ENCODE data around the gene WDFY4. TPM values are rescaled to one million over a fixed set of nuclear protein-coding genes. Genes with fewer than 3 reads are reported as not detected.
A peak's percentile ranks its signal among the peaks of the same experiment; 100 is the strongest.

The WDFY4 gene, protein sequence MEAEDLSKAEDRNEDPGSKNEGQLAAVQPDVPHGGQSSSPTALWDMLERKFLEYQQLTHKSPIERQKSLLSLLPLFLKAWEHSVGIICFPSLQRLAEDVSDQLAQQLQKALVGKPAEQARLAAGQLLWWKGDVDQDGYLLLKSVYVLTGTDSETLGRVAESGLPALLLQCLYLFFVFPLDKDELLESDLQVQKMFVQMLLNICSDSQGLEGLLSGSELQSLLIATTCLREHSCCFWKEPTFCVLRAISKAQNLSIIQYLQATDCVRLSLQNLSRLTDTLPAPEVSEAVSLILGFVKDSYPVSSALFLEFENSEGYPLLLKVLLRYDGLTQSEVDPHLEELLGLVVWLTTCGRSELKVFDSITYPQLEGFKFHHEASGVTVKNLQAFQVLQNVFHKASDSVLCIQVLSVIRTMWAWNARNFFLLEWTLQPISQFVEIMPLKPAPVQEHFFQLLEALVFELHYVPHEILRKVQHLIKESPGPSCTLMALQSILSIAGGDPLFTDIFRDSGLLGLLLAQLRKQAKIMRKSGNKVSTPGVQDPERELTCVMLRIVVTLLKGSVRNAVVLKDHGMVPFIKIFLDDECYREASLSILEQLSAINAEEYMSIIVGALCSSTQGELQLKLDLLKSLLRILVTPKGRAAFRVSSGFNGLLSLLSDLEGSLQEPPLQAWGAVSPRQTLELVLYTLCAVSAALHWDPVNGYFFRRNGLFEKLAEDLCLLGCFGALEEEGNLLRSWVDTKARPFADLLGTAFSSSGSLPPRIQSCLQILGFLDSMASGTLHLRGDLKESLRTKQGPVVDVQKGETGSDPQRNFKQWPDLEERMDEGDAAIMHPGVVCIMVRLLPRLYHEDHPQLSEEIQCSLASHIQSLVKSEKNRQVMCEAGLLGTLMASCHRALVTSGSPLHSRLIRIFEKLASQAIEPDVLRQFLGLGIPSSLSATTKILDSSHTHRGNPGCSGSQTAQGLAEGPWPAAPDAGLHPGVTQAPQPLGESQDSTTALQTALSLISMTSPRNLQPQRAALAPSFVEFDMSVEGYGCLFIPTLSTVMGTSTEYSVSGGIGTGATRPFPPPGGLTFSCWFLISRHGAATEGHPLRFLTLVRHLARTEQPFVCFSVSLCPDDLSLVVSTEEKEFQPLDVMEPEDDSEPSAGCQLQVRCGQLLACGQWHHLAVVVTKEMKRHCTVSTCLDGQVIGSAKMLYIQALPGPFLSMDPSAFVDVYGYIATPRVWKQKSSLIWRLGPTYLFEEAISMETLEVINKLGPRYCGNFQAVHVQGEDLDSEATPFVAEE (N-terminal part only)
- total RNA-seq (2021; ENCODE audit: unreplicated experiment) (0.23 TPM), Bru-seq, nascent RNA (percentile 8 among the genes with signal in this experiment), BruChase-seq, experiment 1, labeled RNA remaining after a 2-hour chase (percentile 9 among the genes with signal in this experiment), BruChase-seq, experiment 2, labeled RNA remaining after a 6-hour chase (percentile 15 among the genes with signal in this experiment)
- polyA plus RNA-seq (2012; ENCODE audit: insufficient read length): not detected
- long read RNA-seq: 0 reads

DNA sequence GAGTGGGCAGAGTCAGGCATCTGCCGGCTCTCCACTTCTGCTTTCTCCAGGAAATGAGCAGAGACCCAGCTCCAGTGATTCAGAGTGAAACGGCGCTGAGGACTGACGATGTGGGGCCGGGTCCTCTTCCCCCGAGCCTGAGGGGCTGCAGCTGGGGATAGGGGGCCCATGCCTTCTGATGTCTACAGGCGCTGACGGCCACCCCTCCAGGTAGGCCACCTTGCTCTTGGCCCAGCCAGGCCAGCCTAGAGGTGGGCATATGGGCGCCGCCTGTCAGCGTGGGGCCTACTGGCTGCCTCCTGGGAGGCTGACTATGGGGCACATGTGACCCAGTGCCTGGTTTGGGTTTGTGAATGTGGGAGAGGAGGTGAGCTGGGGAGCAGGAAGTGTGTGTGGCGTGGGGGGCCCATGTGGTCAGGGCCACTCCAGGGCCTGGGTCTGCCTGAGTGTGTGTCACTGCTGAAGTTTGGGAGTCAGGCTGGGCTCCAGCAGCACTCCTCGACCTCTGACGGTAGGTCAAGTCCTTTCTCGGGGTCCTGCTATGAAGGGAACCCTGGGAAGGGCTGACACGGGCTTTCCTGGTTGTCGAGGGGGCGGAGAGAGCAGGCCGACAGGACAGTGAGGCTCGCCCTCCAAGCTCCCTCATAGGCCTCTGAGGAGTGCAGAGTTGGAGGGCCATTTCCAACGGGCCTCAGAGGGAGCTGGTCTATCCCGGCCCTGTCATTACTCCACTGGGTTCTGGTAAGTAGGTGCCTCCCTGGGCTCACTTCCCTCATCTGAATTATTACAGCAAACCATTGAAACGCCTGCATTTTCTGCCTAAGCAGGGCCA lies at the start of gene WDFY4:
TSS of gene WDFY4 (plus strand) at position 82 of the 832 bp plus-strand sequence. CDS start 24,860 bp downstream, outside the sequence.
- in situ Hi-C loops (cut with HindIII; ENCODE audit: low pct_unique_long_range_greater_than_20kb, low sequenced_read_pairs) (no loop called here), intact Hi-C loops (cut with micrococcal nuclease; ENCODE audit: unreplicated experiment) (no loop called here)
- Histone ChIP-seq H3K27ac (ENCODE audit: low read length) (no peak within 1 kb of the TSS), H3K27me3 (ENCODE audit: control insufficient read depth, insufficient read depth, low read length) (peaks cover 2% of the 10 kb centered on the region), H3K4me3 (ENCODE audit: low read depth in 2 of 2, low read length in 2 of 2) (no peak within 1 kb of the TSS), H3K9me3 (ENCODE audit: control insufficient read depth, insufficient read depth, low read depth, low read length) (no peaks in the 10 kb centered on the region), H3K36me3 (ENCODE audit: control insufficient read depth, insufficient read depth, low read length) (no peaks in the 10 kb centered on the region), H3K4me1 (ENCODE audit: control insufficient read depth, insufficient read depth, low read length) (no peaks in the 10 kb centered on the region)
- ChIA-PET POLR2A (no interaction called here), CTCF (no interaction called here)
- BruUV-seq (replicated peaks): no TSS peak
- ATAC-seq (peak; percentile 56; the same call in 1 of the 2 replicates), DNase-seq (ENCODE audit: low read depth, low spot score) (no peak)
- TF ChIP-seq, protein P1, sequence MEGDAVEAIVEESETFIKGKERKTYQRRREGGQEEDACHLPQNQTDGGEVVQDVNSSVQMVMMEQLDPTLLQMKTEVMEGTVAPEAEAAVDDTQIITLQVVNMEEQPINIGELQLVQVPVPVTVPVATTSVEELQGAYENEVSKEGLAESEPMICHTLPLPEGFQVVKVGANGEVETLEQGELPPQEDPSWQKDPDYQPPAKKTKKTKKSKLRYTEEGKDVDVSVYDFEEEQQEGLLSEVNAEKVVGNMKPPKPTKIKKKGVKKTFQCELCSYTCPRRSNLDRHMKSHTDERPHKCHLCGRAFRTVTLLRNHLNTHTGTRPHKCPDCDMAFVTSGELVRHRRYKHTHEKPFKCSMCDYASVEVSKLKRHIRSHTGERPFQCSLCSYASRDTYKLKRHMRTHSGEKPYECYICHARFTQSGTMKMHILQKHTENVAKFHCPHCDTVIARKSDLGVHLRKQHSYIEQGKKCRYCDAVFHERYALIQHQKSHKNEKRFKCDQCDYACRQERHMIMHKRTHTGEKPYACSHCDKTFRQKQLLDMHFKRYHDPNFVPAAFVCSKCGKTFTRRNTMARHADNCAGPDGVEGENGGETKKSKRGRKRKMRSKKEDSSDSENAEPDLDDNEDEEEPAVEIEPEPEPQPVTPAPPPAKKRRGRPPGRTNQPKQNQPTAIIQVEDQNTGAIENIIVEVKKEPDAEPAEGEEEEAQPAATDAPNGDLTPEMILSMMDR (IDR thresholded peaks at IDR 0.05): no peak
- TF ChIP-seq TCF7L2 (IDR thresholded peaks at IDR 0.05; ENCODE audit: low read depth, low read length): no peak
- TF ChIP-seq SIN3A (IDR thresholded peaks at IDR 0.05; ENCODE audit: borderline replicate concordance, insufficient read depth, low read depth, low read length): no peak
- TF ChIP-seq POLR2AphosphoS5 (IDR thresholded peaks at IDR 0.05; ENCODE audit: low read depth, low read length): no peak

DNA sequence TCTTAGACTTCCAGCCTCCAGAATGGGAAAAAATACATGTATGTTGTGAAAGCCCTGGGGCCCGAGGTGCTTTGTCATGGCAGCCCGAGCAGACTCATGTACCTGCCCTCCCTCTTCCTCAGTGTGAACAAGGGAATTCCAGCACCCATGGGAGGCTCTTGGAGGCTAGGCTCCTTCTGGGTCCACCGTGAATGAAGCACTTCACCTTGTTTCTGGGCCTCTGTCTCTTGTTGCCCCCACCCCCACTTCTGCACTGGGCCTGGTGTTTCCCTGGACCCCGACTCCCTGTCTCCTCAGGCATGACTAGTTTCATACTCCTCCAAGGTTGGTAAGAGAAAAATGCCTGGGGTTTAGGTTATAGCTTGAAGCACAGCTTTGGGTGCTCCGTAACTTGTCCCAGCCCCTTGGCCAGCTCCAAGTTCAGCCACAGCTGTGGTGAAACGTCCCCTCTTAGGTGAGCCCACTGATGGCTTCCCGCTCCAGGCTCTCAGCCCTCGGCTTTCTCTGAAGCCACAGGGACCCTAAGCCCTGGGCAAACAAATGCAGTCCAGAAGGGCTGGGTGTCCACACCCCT lies 49.6 kb upstream of the WDFY4 start:
- H3K27me3 ChIP-seq (ENCODE audit: control insufficient read depth, insufficient read depth, low read length): peaks cover 6% of the 10 kb centered on the region; the same call in 1 of the 2 replicates
- 0 out of 2 replicates have a peak, but pooled peaks cover 2% of the 10 kb centered on the region for H3K9me3 ChIP-seq (ENCODE audit: control insufficient read depth, insufficient read depth, low read depth, low read length)
- POLR2A ChIA-PET: no interaction called here
- CTCF ChIA-PET: no interaction called here
- ATAC-seq (no peak), DNase-seq (ENCODE audit: low read depth, low spot score) (no peak)
- in situ Hi-C loops (cut with HindIII; ENCODE audit: low pct_unique_long_range_greater_than_20kb, low sequenced_read_pairs) (no loop called here), intact Hi-C loops (cut with micrococcal nuclease; ENCODE audit: unreplicated experiment) (no loop called here)
- no peak overlapping the region for H3K4me3 ChIP-seq (ENCODE audit: low read depth in 2 of 2, low read length in 2 of 2)
- H3K27ac ChIP-seq (ENCODE audit: low read length): no peak overlapping the region
- no peaks in the 10 kb centered on the region for H3K36me3 ChIP-seq (ENCODE audit: control insufficient read depth, insufficient read depth, low read length)
- H3K4me1 ChIP-seq (ENCODE audit: control insufficient read depth, insufficient read depth, low read length): no peaks in the 10 kb centered on the region
- no peak for TF ChIP-seq SIN3A (IDR thresholded peaks at IDR 0.05; ENCODE audit: borderline replicate concordance, insufficient read depth, low read depth, low read length)
- no peak for TF ChIP-seq POLR2AphosphoS5 (IDR thresholded peaks at IDR 0.05; ENCODE audit: low read depth, low read length)
- TF ChIP-seq, protein P1 (IDR thresholded peaks at IDR 0.05): no peak
- TF ChIP-seq TCF7L2 (IDR thresholded peaks at IDR 0.05; ENCODE audit: low read depth, low read length): no peak
- TF ChIP-seq, protein P2, sequence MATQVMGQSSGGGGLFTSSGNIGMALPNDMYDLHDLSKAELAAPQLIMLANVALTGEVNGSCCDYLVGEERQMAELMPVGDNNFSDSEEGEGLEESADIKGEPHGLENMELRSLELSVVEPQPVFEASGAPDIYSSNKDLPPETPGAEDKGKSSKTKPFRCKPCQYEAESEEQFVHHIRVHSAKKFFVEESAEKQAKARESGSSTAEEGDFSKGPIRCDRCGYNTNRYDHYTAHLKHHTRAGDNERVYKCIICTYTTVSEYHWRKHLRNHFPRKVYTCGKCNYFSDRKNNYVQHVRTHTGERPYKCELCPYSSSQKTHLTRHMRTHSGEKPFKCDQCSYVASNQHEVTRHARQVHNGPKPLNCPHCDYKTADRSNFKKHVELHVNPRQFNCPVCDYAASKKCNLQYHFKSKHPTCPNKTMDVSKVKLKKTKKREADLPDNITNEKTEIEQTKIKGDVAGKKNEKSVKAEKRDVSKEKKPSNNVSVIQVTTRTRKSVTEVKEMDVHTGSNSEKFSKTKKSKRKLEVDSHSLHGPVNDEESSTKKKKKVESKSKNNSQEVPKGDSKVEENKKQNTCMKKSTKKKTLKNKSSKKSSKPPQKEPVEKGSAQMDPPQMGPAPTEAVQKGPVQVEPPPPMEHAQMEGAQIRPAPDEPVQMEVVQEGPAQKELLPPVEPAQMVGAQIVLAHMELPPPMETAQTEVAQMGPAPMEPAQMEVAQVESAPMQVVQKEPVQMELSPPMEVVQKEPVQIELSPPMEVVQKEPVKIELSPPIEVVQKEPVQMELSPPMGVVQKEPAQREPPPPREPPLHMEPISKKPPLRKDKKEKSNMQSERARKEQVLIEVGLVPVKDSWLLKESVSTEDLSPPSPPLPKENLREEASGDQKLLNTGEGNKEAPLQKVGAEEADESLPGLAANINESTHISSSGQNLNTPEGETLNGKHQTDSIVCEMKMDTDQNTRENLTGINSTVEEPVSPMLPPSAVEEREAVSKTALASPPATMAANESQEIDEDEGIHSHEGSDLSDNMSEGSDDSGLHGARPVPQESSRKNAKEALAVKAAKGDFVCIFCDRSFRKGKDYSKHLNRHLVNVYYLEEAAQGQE (IDR thresholded peaks at IDR 0.05; ENCODE audit: insufficient read depth in 1 of 2, low read depth in 2 of 2, low read length in 1 of 2): no peak
- BruUV-seq (replicated peaks): no TSS peak
